GM11168 (cell line): ENCODE results near the gene EARS2.
"Not testable (repeated sequence)": the region's sequence is repeated elsewhere in the genome, so short reads cannot be mapped to it uniquely, and the experiment has no call there.

Experiments used
- in situ Hi-C: fragments of 300-500 bp; cut with MboI; formaldehyde crosslinking; loops from one replicate; pipeline ENCODE4 v1.12.0; 2022; ENCODE audit warnings: low sequenced_read_pairs; ENCODE audit not compliant: unreplicated experiment

EARS2 gene

DNA sequence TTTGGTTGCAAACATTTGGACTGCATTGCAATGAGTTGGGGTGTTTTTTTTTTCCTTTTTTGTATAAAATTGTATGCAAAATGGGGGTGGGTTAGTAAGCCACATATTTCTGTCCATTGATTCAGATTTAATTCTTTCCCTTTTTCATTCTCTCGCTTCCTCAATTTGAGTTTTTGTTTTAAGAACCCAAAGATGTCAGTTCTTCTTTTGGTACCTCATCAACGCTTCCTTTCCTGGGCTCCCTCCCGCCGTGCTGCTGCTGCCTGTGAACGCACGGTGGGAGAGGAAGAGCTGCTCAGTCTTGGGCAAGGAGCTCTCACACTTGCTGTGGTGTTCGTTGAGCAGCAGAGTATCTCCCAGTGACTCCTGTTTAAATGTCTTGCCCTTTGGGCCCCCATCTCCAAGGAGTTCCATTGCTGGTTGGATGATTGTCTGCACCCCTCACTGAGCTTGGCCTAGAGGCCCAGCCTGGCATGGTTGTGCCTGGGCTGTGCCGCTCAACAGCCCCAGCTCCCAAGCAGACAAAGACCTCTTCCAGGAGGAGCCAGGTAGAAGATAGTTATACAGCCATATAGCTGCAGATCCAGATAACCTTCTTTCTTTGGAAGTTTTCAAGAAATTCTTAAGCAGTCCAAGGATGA lies 14.0 kb upstream of the EARS2 start:
- in situ Hi-C loops: no loop called here

GRCh38 chr16:23567602-23568001 lies 10.5 kb upstream of the EARS2 start:
- in situ Hi-C loops: no loop called here

DNA sequence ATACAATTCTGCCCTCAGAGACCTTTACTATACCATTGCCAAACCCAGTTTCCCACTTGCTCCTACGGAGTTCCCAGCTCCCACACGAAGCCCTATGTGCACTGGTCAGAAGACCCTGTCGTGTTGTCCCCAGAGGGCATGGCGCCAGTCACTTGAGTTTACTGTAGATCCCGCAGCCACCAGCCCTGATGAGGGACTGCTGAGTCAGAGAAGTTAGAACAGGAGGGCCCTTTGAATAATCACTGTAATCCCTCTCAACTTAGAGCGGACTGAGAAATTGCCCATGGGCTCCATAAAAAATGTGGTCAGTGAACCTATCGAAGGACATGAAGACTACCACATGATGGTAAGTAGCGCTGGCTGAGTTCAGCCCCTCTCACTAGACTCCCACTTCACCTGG lies 9.6 kb upstream of the EARS2 start:
- in situ Hi-C loops: no loop called here

DNA sequence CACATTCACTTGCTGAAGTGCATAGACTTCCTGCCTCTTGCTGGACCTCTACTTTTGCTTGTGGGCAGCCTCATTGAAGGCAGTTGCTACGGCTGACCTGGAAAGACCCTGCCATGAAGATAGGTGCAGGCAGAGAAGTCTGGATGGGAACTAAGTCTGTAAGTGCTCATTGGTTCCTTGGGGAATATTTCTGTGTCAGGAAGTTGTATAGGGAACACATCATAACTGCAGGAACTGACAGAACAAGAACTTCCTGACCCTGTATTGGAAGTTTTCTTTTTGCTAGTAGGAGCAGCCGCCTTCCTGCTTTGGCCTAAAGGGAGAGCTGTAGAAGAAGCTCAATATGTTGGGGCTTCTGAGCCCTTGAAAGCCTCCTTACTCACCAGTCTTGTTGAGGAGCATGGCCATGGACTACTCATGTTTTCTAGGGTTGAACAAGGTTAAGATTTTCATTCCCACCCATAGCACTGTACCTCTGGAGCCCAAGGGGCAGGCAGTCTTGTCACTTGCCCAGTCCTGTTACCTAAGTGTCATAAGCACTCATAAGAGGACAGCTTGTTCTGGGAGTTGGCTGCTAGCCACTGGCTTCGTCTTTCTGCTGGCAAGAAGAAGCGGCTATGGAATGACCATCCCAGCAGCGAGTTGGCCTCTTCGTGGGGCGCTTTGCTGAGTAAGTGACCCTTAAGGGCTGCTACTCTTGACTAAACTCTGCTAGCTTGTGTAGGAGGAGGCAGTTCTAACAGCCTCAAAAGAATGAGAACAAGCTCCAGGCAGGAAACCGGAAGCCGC lies 7.6 kb upstream of the EARS2 start:
- in situ Hi-C loops: no loop called here

DNA sequence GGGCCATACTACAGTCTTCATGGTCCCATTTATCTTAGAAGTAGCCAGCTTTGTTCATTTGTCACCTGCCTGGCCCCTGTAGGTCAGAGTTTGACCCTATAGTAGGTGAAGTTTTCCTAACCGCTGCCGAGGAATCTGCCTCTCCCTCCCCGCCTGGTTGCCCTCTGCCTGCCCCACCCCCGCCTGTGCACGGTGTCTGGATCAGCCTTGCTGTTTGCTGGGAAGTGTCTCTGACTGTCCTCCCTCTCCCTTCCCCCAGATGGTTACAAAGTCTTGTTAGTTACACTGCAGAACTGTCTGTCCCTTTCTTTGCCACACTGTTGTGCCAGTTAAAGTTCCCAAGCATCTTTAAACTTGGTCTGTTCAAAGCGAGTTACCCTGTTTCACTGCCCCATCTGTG lies 6.0 kb upstream of the EARS2 start:
- in situ Hi-C loops: no loop called here

GRCh38 chr16:23562505-23562904 lies 5.4 kb upstream of the EARS2 start:
- in situ Hi-C loops: no loop called here

GRCh38 chr16:23561586-23561985 lies 4.4 kb upstream of the EARS2 start:
- in situ Hi-C loops: no loop called here

- in situ Hi-C loops: no loop called here
These were observed 891 bp upstream of the EARS2 start for GRCh38 chr16:23557779-23558702.

DNA sequence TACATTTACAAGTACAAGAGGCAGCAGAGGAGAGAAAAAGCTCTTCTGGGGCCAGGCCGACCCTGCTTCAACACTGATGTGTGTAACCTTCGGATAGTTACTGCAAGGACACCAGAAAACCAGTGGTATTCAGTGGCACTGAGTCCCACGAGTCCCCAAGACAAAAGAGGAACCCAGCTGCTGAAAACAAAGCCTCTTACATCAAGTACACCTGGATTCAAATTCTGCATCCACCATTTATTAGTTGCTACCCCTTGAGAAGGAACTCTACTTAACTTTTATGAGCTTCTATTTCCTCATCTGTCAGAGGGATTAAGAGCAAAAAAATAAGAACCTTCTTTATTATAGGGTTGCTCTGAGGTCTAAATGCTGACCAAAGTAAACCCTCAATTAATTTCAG lies 2.6 kb downstream of the EARS2 start:
- in situ Hi-C loops: no loop called here

DNA sequence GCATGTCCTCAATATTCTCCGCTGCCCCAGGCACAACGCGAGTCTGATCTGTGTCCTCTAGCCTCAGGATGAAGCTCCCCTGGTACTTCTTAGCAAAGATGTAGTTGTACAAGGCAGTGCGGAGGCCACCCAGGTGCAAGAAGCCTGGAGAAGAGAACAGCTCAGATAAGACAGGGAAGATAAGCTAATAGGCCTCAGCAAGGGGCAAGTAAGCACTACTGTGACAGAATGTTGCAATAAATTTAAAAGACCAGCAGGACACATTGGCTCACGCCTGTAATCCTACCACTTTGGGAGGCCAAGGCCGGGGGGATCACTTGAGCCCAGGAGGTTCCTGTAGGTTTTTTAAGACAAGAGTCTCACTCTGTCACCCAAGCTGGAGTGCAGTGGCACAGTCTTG lies 5.0 kb downstream of the EARS2 start:
- in situ Hi-C loops: no loop called here

DNA sequence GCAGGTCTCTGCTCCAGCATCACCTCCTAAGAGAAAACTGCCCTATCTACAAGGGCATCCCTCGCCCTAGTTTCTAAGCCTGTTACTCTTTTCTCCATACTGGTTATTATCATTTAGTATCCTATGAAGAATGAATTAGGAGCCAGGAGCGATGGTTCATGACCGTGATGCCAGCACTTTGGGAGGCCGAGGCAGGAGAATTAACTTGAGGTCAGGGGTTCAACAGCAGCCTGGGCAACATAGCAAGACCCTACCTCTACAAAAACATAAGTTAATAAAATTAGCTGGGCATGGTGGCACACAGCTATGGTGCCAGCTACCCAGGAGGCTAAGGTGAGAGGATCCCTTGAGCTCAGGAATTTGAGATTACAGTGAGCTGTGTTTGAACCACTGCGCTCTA lies 7.2 kb downstream of the EARS2 start:
- in situ Hi-C loops: no loop called here

GRCh38 chr16:23544436-23544835 lies 12.7 kb downstream of the EARS2 start:
- in situ Hi-C loops: no loop called here

DNA sequence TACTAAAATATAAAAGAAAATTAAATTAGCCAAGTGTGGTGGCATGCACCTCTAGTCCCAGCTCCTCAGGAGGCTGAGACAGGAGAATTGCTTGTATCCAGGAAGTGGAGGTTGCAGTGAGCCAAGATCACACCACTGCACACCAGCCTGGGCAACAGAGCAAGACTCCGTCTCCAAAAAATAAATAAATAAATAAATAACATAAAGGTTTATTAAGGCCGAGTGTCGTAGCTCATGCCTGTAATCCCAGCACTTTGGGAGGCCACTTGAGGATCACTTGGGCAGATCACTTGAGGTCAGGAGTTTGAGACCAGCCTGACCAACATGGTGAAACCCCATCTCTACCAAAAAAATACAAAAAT lies 16.4 kb downstream of the EARS2 start:
- in situ Hi-C loops: not testable (repeated sequence)

DNA sequence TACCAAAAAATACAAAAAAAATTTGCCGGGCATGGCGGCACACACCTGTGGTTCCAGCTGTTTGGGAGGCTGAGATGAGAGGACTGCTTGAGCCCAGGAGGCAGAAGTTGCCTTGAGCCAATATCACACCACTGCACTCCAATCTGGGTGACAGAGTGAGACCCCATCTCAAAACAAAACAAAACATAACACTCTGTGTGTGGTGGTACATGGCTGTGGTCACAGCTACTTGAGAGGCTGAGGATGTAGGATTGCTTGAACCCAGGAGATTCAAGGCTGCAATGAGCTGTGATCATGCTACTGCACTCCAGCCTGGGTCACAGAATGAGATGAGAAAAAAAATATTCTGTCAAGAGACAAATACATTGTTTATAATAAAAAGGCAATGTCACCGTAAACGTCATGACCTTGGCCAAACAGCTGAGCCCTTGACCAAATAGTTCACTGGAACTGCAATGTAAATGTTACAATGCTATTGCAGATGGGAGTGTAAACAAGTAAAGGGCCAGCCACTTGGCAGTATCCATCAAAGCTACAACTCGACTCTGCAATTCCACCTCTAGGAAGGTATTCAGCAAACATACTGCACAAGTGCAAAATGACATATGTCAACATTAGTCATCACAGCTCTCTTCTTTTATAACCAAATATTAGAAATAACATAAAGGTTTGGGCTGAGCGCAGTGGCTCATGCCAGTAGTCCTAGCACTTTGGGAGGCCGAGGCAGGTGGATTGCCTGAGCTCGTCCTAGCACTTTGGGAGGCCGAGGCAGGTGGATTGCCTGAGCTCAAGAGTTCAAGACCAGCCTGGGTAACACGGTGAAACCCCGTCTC lies 16.9 kb downstream of the EARS2 start:
- in situ Hi-C loops: no loop called here

- in situ Hi-C loops: no loop called here
These were observed 18.3 kb downstream of the EARS2 start for GRCh38 chr16:23538919-23539278.

GRCh38 chr16:23537390-23537789 lies 19.8 kb downstream of the EARS2 start:
- in situ Hi-C loops: no loop called here

DNA sequence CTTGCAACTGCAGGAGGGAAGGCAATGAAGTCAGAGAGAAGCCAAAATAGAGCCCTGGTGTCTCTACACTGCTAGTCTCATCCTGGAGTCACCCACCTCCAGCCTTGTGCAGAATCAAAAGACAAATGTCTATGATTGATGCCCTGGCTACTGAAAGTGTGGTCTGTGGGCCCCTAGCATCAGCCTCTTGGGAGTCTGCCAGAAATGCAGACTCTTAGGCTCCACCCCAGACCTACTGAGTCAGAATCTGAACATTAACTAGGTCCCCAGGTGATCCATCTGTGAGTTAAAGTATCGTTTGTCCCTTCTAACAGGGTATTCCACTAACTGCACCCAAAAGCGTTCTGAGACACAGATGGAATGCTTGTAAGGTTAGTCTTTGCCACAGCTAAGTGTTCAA lies 21.2 kb downstream of the EARS2 start:
- in situ Hi-C loops: no loop called here

- in situ Hi-C loops: no loop called here
These were observed 22.0 kb downstream of the EARS2 start for GRCh38 chr16:23534868-23535860.

DNA sequence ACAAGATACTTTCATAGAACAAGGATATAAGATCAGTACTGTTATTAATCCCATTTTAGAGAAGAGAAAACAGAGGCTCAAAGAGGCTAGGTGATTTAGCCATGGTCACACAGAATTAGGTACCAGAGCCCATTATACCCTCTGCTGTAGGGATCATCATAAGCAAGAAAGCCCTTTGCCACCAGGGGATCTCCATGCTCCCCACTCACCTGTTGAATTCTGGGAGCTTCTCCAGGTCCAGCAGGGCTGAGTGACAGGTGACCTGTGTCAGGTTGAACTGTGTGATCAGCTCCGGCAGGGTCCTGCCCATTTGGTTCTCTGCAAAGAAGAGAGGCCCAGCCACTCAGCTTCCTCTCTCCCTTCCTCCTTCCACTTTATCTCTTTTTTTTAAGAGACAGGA lies 24.7 kb downstream of the EARS2 start:
- in situ Hi-C loops: no loop called here
